Kidney (tissue), 14 donors: ENCODE results near the gene GLG1. TPM values are rescaled to one million over a fixed set of nuclear protein-coding genes. Genes with fewer than 3 reads are reported as not detected.

Experiments used
- DNase-seq, 5 donors: peaks; one replicate each; pipeline ENCODE4 v3.0.0-alpha.2; 2013 to 2020
- FAIRE-seq: peaks from 2 replicates; lab custom pipeline; 2012; peaks lifted over from hg19 to GRCh38; lab: Jason Lieb, UNC
- H3K27ac ChIP-seq, 2 donors: one replicate each; pipeline ENCODE4 v1.7.0; 2013; ENCODE audit warnings: low read depth in 2 of 2, low read length in 2 of 2, inconsistent platforms in 1 of 2
- H3K27me3 ChIP-seq: one replicate; pipeline ENCODE4 v1.7.1; 2013; ENCODE audit warnings: low read length, inconsistent platforms; ENCODE audit not compliant: control insufficient read depth, insufficient read depth
- H3K36me3 ChIP-seq, 3 donors: one replicate each; pipeline versions ENCODE4 v1.7.0 to v1.7.1; 2013; ENCODE audit warnings: low read length in 3 of 3, control low read depth in 1 of 3, inconsistent platforms in 1 of 3; ENCODE audit not compliant: insufficient read depth in 3 of 3, control insufficient read depth in 2 of 3
- H3K4me1 ChIP-seq, 3 donors: one replicate each; pipeline versions ENCODE4 v1.7.0 to v1.7.1; 2013; ENCODE audit warnings: low read length in 3 of 3, inconsistent platforms in 1 of 3, low read depth in 1 of 3; ENCODE audit not compliant: control insufficient read depth in 2 of 3, insufficient read depth in 2 of 3
- H3K4me3 ChIP-seq, 3 donors: one replicate each; pipeline versions ENCODE4 v1.7.0 to v1.8.1; 2013; ENCODE audit warnings: low read length in 3 of 3, control low read depth in 1 of 3, inconsistent platforms in 1 of 3
- H3K9ac ChIP-seq, 3 donors: one replicate each; pipeline versions ENCODE4 v1.7.0 to v1.7.1; 2013; ENCODE audit warnings: low read length in 3 of 3, control low read depth in 1 of 3, inconsistent platforms in 1 of 3
- H3K9me3 ChIP-seq, 3 donors: one replicate each; pipeline versions ENCODE4 v1.7.0 to v1.7.1; 2013; ENCODE audit warnings: low read length in 3 of 3, control low read depth in 1 of 3, inconsistent platforms in 1 of 3; ENCODE audit not compliant: control insufficient read depth in 2 of 3, insufficient read depth in 1 of 3
- CTCF ChIP-seq: IDR thresholded peaks from 3 replicates; pipeline ENCODE4 v1.5.1; 2012; ENCODE audit warnings: mild to moderate bottlenecking, moderate library complexity, borderline replicate concordance; ENCODE audit not compliant: insufficient read depth; ENCODE audit errors: extremely low read depth
- intact Hi-C: fragments of 100-400 bp; cut with DNase I; formaldehyde crosslinking; loops from one replicate; pipeline ENCODE4 v1.11.1; 2022
- polyA plus RNA-seq: library from polyadenylated mRNA; stranded (reverse); fragments of 350-450 nt; fragmentation: Illumina TruSeq; extraction: RNeasy Lipid Tissue Mini Kit (QIAGEN cat#74804); gene quantifications from one replicate; pipeline ENCODE4 v1.2.3, GENCODE V29; 2014; ENCODE audit warnings: low read depth, low replicate concordance; ENCODE audit not compliant: insufficient read depth
- total RNA-seq: library from RNA; stranded (reverse); fragmentation: NEBNext Ultra II Directional; extraction: Animal tissue kit (Norgen Biotek cat#: 25700); gene quantifications from one replicate; pipeline ENCODE4 v1.2.1, GENCODE V29; 2021
- donor health status: control.
- donor health status: control.
- donor health status: control.
- donor health status: control.
- donor health status: control.
- donor health status: DM: yes; HTN: yes; CAD: no.
- donor health status: Normal renal cell carcinoma (clear cell type).

The GLG1 gene
- total and polyA plus RNA-seq, 2 donors from 2014 or later: 58.8 to 167 TPM

GRCh38 chr16:74469946-74470478 lies 136.9 kb downstream of the GLG1 start:
- no peak for TF ChIP-seq CTCF
- H3K9ac ChIP-seq: no peak overlapping the region
- no peak overlapping the region for H3K27ac ChIP-seq
- DNase-seq (no peak), FAIRE-seq (no peak)
- H3K9me3 ChIP-seq: no peaks in the 10 kb centered on the region
- intact Hi-C loops: no loop called here
- H3K27me3 ChIP-seq: no peaks in the 10 kb centered on the region
- H3K4me3 ChIP-seq: no peak overlapping the region
- peaks cover 12 to 60% (median 58%) of the 10 kb centered on the region in 3 donors for H3K36me3 ChIP-seq
- H3K4me1 ChIP-seq: no peaks in the 10 kb centered on the region

- Histone ChIP-seq H3K27me3 (no peaks in the 10 kb centered on the region), H3K36me3 (peaks cover 14 to 58% (median 55%) of the 10 kb centered on the region in 3 donors), H3K27ac (no peak overlapping the region), H3K9me3 (no peaks in the 10 kb centered on the region), H3K4me1 (no peaks in the 10 kb centered on the region), H3K9ac (no peak overlapping the region), H3K4me3 (no peak overlapping the region)
- intact Hi-C loops: no loop called here
- no peak for TF ChIP-seq CTCF
- no peak for FAIRE-seq
- no peak for DNase-seq
Measured at GRCh38 chr16:74468807-74469525, 137.9 kb downstream of the GLG1 start.

- H3K4me1 ChIP-seq: no peaks in the 10 kb centered on the region
- H3K27ac ChIP-seq: no peak overlapping the region
- FAIRE-seq: no peak
- TF ChIP-seq CTCF: no peak
- intact Hi-C loops: no loop called here
- no peak overlapping the region for H3K9ac ChIP-seq
- no peaks in the 10 kb centered on the region for H3K27me3 ChIP-seq
- peaks cover 22 to 72% (median 72%) of the 10 kb centered on the region in 3 donors for H3K36me3 ChIP-seq
- H3K4me3 ChIP-seq: no peak overlapping the region
- DNase-seq: no peak
- no peaks in the 10 kb centered on the region for H3K9me3 ChIP-seq
Measured at GRCh38 chr16:74466872-74467271, 140.0 kb downstream of the GLG1 start.
